Stomach (tissue), 9 donors: Measurements from ENCODE around the gene NUDT4. TPM values are rescaled to one million over a fixed set of nuclear protein-coding genes. Genes with fewer than 3 reads are reported as not detected.

Experiments
- DNase-seq, 2 donors: peaks; one replicate each; pipeline versions ENCODE4 v3.0.0 to v3.0.0-alpha.2; 2013 to 2019
- H3K27ac ChIP-seq, 5 donors: fragments of 200-600 bp in 4 of 5; sonication (generic) in 4 of 5; one replicate each; pipeline ENCODE4 v1.5.1; 2013 to 2019; ENCODE audit warnings: mild to moderate bottlenecking in 1 of 5, moderate library complexity in 1 of 5
- H3K27me3 ChIP-seq, 3 donors: fragments of 200-600 bp; sonication (generic); one replicate each; pipeline ENCODE4 v1.5.1; 2017 to 2019; ENCODE audit warnings: mixed run types in 1 of 3
- H3K36me3 ChIP-seq, 4 donors: fragments of 200-600 bp; sonication (generic); 1 replicate in 3 of 4; 2 replicates in 1 of 4; pipeline ENCODE4 v1.5.1; 2016 to 2019
- H3K4me1 ChIP-seq, 4 donors: fragments of 200-600 bp; sonication (generic); one replicate each; pipeline ENCODE4 v1.5.1; 2016 to 2019
- H3K4me3 ChIP-seq, 4 donors: fragments of 200-600 bp; sonication (generic) in 3 of 4; one replicate each; pipeline ENCODE4 v1.5.1; 2016 to 2019; ENCODE audit warnings: mild to moderate bottlenecking in 1 of 4
- H3K9me3 ChIP-seq, 4 donors: fragments of 200-600 bp; sonication (generic); one replicate each; pipeline ENCODE4 v1.5.1; 2016 to 2019
- EP300 ChIP-seq: sonication (generic); formaldehyde crosslinking; IDR thresholded peaks from one replicate; pipeline ENCODE4 v1.6.1; 2017; ENCODE audit warnings: antibody characterized with exemption
- POLR2A ChIP-seq, 4 donors: fragments of 450-650 bp; IDR thresholded peaks; one replicate each; pipeline ENCODE4 v1.6.1; 2016; ENCODE audit warnings: antibody characterized with exemption in 4 of 4, control low read depth in 2 of 4, mild to moderate bottlenecking in 1 of 4, moderate library complexity in 1 of 4
- POLR2AphosphoS5 ChIP-seq, 3 donors: sonication (generic); formaldehyde crosslinking; IDR thresholded peaks; one replicate each; pipeline ENCODE4 v1.6.1; 2016; ENCODE audit warnings: antibody characterized with exemption in 3 of 3
- WGBS, 5 donors: extraction: QIAGEN DNeasy Blood & Tissue Kit in 3 of 5; methylation state at CpG; one replicate each; pipeline versions ENCODE4 v1.1.5 to v1.1.7; 2013 to 2018; 5-methylcytosine and 5-hydroxymethylcytosine counted together
- intact Hi-C: fragments of 100-400 bp; cut with DNase I; formaldehyde crosslinking; loops from one replicate; pipeline ENCODE4 v1.15.1; 2023; ENCODE audit warnings: low total_unique reads
- polyA plus RNA-seq, 3 donors: library from polyadenylated mRNA; stranded (reverse); fragments of 200-250 nt; gene quantifications; one replicate each; pipeline ENCODE4 v1.2.3, GENCODE V29; 2013
- total RNA-seq, 5 donors: library from RNA; depleted of rRNA; stranded (reverse); fragments of >200 nt; gene quantifications; one replicate each; pipeline versions ENCODE4 v1.1.0 to v1.2.3, GENCODE V29; 2014 to 2016
- TF ChIP-seq, protein P1 (sequence below), 7 experiments: fragments of 450-650 bp in 4 of 7; fragments of 200-600 bp in 3 of 7; sonication (generic) in 3 of 7; IDR thresholded peaks; one replicate each; pipeline ENCODE4 v1.5.1; 2016 to 2019; ENCODE audit warnings: antibody characterized with exemption in 7 of 7, control low read depth in 2 of 7, mild to moderate bottlenecking in 1 of 7
- donor health status: healthy with polysubstance abuse.
- donor health status: Bipolar disorder and iron deficiency.
- donor health status: healthy.

NUDT4 gene
- total and polyA plus RNA-seq, 8 donors: 17.5 to 77.7 (median 29.4) TPM

DNA sequence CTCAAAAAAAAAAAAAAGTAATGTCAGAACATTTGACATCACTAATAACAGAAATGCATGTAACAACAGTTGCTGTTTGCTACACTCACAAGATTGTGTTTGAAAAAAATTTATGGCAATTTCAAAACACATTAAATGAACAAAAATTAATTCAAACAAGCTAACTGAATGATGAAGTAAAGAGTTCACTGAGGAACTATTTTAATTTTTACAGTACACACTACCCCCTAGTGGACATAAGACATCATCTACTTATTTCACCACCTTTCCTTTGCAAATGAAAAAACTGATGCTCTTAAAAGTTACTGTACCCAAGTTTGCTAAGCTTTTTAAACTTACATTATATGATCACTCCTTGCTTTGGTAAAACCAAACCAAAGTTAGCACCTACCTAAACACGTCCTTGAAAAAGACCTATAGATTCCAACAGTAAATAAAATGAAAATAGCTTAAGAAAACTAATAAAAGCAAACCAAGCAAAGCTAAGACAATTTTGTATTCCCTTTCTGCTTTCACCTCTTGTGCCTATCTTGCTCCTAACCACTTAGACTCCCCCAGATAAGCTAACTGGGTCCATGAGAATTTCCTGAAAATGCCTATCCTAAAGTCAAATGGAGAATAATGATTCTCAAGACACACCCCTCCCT, 41.8 kb downstream of the NUDT4 start:
- peak in 1 of 2 donors; percentile 77 for DNase-seq
- H3K27ac ChIP-seq: no peak overlapping the region
- no peaks in the 10 kb centered on the region for H3K27me3 ChIP-seq
- H3K36me3 ChIP-seq: no peaks in the 10 kb centered on the region
- no peak for TF ChIP-seq POLR2AphosphoS5 (IDR thresholded peaks at IDR 0.05)
- TF ChIP-seq, protein P1, sequence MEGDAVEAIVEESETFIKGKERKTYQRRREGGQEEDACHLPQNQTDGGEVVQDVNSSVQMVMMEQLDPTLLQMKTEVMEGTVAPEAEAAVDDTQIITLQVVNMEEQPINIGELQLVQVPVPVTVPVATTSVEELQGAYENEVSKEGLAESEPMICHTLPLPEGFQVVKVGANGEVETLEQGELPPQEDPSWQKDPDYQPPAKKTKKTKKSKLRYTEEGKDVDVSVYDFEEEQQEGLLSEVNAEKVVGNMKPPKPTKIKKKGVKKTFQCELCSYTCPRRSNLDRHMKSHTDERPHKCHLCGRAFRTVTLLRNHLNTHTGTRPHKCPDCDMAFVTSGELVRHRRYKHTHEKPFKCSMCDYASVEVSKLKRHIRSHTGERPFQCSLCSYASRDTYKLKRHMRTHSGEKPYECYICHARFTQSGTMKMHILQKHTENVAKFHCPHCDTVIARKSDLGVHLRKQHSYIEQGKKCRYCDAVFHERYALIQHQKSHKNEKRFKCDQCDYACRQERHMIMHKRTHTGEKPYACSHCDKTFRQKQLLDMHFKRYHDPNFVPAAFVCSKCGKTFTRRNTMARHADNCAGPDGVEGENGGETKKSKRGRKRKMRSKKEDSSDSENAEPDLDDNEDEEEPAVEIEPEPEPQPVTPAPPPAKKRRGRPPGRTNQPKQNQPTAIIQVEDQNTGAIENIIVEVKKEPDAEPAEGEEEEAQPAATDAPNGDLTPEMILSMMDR (IDR thresholded peaks at IDR 0.05): peak in 5 of 7 experiments; percentile 34 to 69 (median 67)
- no peaks in the 10 kb centered on the region for H3K9me3 ChIP-seq
- intact Hi-C loops: no loop called here
- WGBS, 5 donors: 16 to 37% (median 27%) methylated on average over 1 of the region's 1 CpG
- no peak overlapping the region for H3K4me3 ChIP-seq
- H3K4me1 ChIP-seq: peaks cover 0 to 87% (median 40%) of the 10 kb centered on the region in 4 donors

DNA sequence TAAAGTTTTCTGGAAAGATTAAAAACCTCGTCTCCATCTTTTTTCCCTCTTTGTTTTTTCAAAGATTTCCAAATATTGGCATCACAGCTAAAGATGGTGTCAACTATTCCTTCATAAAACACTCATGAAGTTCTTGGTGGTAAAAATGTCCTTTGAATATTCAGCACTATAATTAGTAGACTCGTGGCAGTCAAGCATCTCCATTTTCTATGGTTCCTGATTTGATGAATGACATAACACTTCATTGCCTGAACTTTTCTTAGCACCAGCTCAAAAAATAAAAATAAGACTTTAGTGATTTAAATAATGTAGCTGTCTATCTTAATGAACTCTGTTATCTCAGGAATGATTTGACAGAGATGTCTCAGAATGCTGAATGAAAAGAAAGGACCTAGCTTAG, 44.3 kb downstream of the NUDT4 start:
- WGBS, 5 donors: 55 to 74% (median 61%) methylated on average over 2 of the region's 2 CpGs
- H3K4me1 ChIP-seq: peaks cover 19 to 87% (median 49%) of the 10 kb centered on the region in 4 donors
- H3K27ac ChIP-seq: no peak overlapping the region
- intact Hi-C loops: no loop called here
- no peaks in the 10 kb centered on the region for H3K36me3 ChIP-seq
- H3K27me3 ChIP-seq: no peaks in the 10 kb centered on the region
- no peak overlapping the region for H3K4me3 ChIP-seq
- TF ChIP-seq POLR2AphosphoS5 (IDR thresholded peaks at IDR 0.05) (no peak), EP300 (no peak), POLR2A (IDR thresholded peaks at IDR 0.05) (no peak)
- TF ChIP-seq, protein P1 (IDR thresholded peaks at IDR 0.05): no peak
- no peaks in the 10 kb centered on the region for H3K9me3 ChIP-seq
- no peak for DNase-seq

DNA sequence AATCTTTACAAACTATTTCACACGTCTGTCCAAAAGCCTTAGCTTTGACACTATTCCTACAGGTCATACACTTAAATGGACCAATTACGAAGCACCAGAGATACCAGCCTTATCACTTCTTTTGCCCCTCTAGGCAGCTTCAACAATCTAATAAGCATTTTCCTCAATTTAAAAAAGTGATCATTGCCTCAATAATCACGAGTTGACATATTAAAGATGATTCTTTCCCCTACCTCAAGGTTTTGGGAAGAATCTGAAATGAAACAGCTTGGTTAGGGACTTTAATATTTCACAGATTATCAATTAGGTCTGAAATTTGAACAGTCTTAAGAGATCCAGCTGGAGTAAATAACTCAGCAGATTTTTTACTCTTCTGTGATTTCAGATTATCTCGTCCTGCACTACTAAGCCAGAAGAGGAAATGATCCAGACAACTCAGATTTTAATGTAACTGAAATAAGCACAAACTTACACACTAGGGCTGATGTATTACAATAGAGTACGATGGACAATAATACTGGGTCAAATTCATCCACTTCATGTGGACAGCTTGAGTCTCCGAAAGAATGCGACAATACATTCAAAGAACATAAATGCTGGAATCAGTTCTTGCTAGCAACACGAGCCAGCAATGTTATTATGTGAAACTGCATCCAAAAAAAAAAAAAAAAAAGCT, 48.1 kb downstream of the NUDT4 start:
- no peaks in the 10 kb centered on the region for H3K9me3 ChIP-seq
- no peaks in the 10 kb centered on the region for H3K27me3 ChIP-seq
- intact Hi-C loops: no loop called here
- peak overlapping the region in 1 of 5 donors; percentile 22 for H3K27ac ChIP-seq
- WGBS, 5 donors: 44 to 61% (median 61%) methylated on average over 8 of the region's 8 CpGs
- TF ChIP-seq POLR2A (IDR thresholded peaks at IDR 0.05) (no peak), POLR2AphosphoS5 (IDR thresholded peaks at IDR 0.05) (no peak), EP300 (no peak)
- TF ChIP-seq, protein P1 (IDR thresholded peaks at IDR 0.05): no peak
- peak in 1 of 2 donors; percentile 20 for DNase-seq
- H3K36me3 ChIP-seq: no peaks in the 10 kb centered on the region
- peaks cover 31 to 95% (median 66%) of the 10 kb centered on the region in 4 donors for H3K4me1 ChIP-seq
- H3K4me3 ChIP-seq: no peak overlapping the region

DNA sequence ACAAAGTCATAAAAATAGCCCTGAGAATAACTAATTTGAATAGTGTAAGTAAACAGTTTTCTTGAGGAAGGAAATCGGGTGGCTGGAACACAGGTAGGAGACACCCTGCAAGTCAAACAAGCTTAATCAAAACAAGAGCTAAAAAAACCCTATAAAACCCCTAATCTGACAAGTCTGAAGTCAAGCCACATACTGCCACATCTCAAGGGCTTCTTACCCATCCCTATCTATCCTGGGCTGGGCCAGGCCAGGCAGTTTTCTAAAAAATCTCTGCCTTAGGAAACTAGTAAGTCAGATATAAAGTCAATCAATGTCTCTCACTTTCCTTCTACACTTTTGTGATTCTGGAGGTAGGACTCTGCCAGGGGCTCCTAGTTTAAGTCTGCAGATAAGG, 48.7 kb downstream of the NUDT4 start:
- intact Hi-C loops: no loop called here
- peak overlapping the region in 2 of 5 donors; percentile 17 to 21 for H3K27ac ChIP-seq
- DNase-seq: no peak
- no peaks in the 10 kb centered on the region for H3K36me3 ChIP-seq
- H3K9me3 ChIP-seq: no peaks in the 10 kb centered on the region
- H3K27me3 ChIP-seq: no peaks in the 10 kb centered on the region
- no peak overlapping the region for H3K4me3 ChIP-seq
- peaks cover 34 to 95% (median 68%) of the 10 kb centered on the region in 4 donors for H3K4me1 ChIP-seq
- WGBS, 5 donors: 3 to 30% (median 17%) methylated on average over 1 of the region's 1 CpG
- TF ChIP-seq, protein P1 (IDR thresholded peaks at IDR 0.05): no peak
